22Rv1 (cell line): ENCODE results near the gene NR1I2.
A peak's percentile ranks its signal among the peaks of the same experiment; 100 is the strongest.

Experiments used
- ZFX ChIP-seq: fragments of 450-650 bp; IDR thresholded peaks from 2 replicates; pipeline ENCODE4 v1.6.1; 2017; ENCODE audit warnings: antibody characterized with exemption, borderline replicate concordance
- TF ChIP-seq, protein P1 (sequence below): fragments of 450-650 bp; IDR thresholded peaks from 2 replicates; pipeline ENCODE4 v1.5.1; 2017; ENCODE audit warnings: mild to moderate bottlenecking

DNA sequence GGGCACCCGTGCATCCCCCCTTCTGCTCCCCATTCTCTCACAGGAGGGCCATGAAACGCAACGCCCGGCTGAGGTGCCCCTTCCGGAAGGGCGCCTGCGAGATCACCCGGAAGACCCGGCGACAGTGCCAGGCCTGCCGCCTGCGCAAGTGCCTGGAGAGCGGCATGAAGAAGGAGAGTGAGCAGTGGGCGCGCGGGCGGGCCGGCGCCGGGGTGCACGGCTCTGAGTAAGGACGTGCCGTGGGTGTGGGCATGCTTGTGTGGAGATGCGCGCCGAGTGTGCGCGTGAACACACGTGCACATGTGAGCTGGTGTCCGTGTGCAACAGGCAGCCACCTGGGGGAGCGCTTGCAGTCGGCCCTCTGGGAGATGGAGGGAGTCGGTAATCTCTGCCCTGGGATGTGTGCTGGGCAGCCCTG, 28.1 kb downstream of the NR1I2 start:
- TF ChIP-seq, protein P1, sequence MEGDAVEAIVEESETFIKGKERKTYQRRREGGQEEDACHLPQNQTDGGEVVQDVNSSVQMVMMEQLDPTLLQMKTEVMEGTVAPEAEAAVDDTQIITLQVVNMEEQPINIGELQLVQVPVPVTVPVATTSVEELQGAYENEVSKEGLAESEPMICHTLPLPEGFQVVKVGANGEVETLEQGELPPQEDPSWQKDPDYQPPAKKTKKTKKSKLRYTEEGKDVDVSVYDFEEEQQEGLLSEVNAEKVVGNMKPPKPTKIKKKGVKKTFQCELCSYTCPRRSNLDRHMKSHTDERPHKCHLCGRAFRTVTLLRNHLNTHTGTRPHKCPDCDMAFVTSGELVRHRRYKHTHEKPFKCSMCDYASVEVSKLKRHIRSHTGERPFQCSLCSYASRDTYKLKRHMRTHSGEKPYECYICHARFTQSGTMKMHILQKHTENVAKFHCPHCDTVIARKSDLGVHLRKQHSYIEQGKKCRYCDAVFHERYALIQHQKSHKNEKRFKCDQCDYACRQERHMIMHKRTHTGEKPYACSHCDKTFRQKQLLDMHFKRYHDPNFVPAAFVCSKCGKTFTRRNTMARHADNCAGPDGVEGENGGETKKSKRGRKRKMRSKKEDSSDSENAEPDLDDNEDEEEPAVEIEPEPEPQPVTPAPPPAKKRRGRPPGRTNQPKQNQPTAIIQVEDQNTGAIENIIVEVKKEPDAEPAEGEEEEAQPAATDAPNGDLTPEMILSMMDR, result peak; percentile 37
- no peak for TF ChIP-seq ZFX
